ENCODE measurements around the gene CCDC149.

CCDC149 gene

GRCh38 chr4:24892278-24892677 is 20.6 kb downstream of the CCDC149 start:
- no peak overlapping the region for H3K4me3 ChIP-seq (ENCODE audit: low read length)
- TF ChIP-seq CTCF (conservative IDR thresholded peaks at IDR 0.05; ENCODE audit: low read length), result no peak
- no peak for DNase-seq (ENCODE audit: low read depth)

- no peak for DNase-seq (ENCODE audit: low read depth)
- no peak for TF ChIP-seq CTCF (conservative IDR thresholded peaks at IDR 0.05; ENCODE audit: low read length)
- no peak overlapping the region for H3K4me3 ChIP-seq (ENCODE audit: low read length)
Measured at GRCh38 chr4:24890561-24891126, 22.2 kb downstream of the CCDC149 start.

DNA sequence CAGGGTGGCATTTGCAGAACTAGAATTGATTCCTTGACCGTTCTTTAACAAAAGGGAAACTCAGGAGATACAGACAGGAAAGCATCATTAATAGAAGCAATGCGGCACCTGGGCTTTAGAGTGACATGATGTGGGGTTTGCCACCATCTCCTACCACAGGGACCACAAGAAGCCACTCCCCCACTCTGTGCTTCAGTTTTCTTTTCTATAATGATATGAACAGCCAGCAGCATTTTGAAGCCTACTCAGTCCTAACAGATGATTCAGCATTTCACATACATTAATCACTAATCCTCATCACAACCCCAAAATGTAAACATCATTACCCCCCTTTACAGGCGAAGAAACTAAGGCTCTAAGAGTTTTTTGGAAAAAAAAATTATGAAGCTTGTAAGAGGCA is 22.9 kb downstream of the CCDC149 start:
- no peak for DNase-seq (ENCODE audit: low read depth)
- TF ChIP-seq CTCF (conservative IDR thresholded peaks at IDR 0.05; ENCODE audit: low read length), result no peak
- no peak overlapping the region for H3K4me3 ChIP-seq (ENCODE audit: low read length)

- DNase-seq (ENCODE audit: low read depth), result no peak
Measured at GRCh38 chr4:24888475-24889344, 24.1 kb downstream of the CCDC149 start.

GRCh38 chr4:24887881-24888430 is 24.9 kb downstream of the CCDC149 start:
- no peak overlapping the region for H3K4me3 ChIP-seq (ENCODE audit: low read length)
- TF ChIP-seq CTCF (conservative IDR thresholded peaks at IDR 0.05; ENCODE audit: low read length), result no peak
- no peak for DNase-seq (ENCODE audit: low read depth)

More at GRCh38 chr4:24888475-24889344, 24.1 kb downstream of the CCDC149 start:
- no peak overlapping the region for H3K4me3 ChIP-seq (ENCODE audit: low read length)
- TF ChIP-seq CTCF (conservative IDR thresholded peaks at IDR 0.05; ENCODE audit: low read length), result no peak

GRCh38 chr4:24886596-24886995 is 26.2 kb downstream of the CCDC149 start:
- DNase-seq (ENCODE audit: low read depth), result no peak
- TF ChIP-seq CTCF (conservative IDR thresholded peaks at IDR 0.05; ENCODE audit: low read length), result no peak
- no peak overlapping the region for H3K4me3 ChIP-seq (ENCODE audit: low read length)
